GM23338 (cell line): ENCODE results near the gene LTV1.

Experiments used
- CREB1 ChIP-seq: fragments of 250-450 bp; sonication (Bioruptor Pico); IDR thresholded peaks from 2 replicates; pipeline ENCODE4 v1.5.0; 2020; ENCODE audit warnings: low read depth, mild to moderate bottlenecking, moderate library complexity
- EZH2 ChIP-seq: fragments of 200-600 bp; sonication (generic); IDR thresholded peaks from one replicate; pipeline ENCODE4 v1.8.0; 2017; ENCODE audit warnings: antibody characterized with exemption, mild to moderate bottlenecking, low read depth; ENCODE audit not compliant: unreplicated experiment
- EZH2phosphoT487 ChIP-seq: fragments of 200-600 bp; sonication (generic); IDR thresholded peaks from one replicate; pipeline ENCODE4 v1.8.1; 2018; ENCODE audit warnings: antibody characterized with exemption; ENCODE audit not compliant: unreplicated experiment
- JUNB ChIP-seq: IDR thresholded peaks from one replicate; pipeline ENCODE4 v1.6.1; 2016; ENCODE audit warnings: antibody characterized with exemption; ENCODE audit not compliant: unreplicated experiment
- NANOG ChIP-seq: IDR thresholded peaks from 2 replicates; pipeline ENCODE4 v1.6.1; 2016; ENCODE audit warnings: antibody characterized with exemption, borderline replicate concordance
- POLR2AphosphoS5 ChIP-seq: IDR thresholded peaks from 2 replicates; pipeline ENCODE4 v1.6.1; 2016; ENCODE audit warnings: antibody characterized with exemption, low read depth
- STAT1 ChIP-seq: IDR thresholded peaks from one replicate; pipeline ENCODE4 v1.6.1; 2016; ENCODE audit warnings: antibody characterized with exemption; ENCODE audit not compliant: unreplicated experiment
- ZNF114 ChIP-seq: fragments of 250-450 bp; sonication (Bioruptor Pico); IDR thresholded peaks from 2 replicates; pipeline ENCODE4 v1.5.0; 2020; ENCODE audit warnings: mild to moderate bottlenecking, moderate library complexity
- ZNF331 ChIP-seq: fragments of 250-450 bp; sonication (Bioruptor Pico); IDR thresholded peaks from 2 replicates; pipeline ENCODE4 v1.5.0; 2020; ENCODE audit warnings: low read depth, mild to moderate bottlenecking, moderate library complexity
- TF ChIP-seq, protein P1 (sequence below), 2 experiments: fragments of 200-600 bp in 1 of 2; sonication (generic) in 1 of 2; conservative IDR thresholded peaks; 2 replicates each; pipeline versions ENCODE4 v1.5.1 to v1.6.1; 2016 to 2017; ENCODE audit warnings: antibody characterized with exemption in 2 of 2, low read depth in 2 of 2, mild to moderate bottlenecking in 2 of 2, moderate library complexity in 1 of 2
- TF ChIP-seq, protein P2 (sequence below): IDR thresholded peaks from 2 replicates; pipeline ENCODE4 v1.6.1; 2016; ENCODE audit warnings: antibody characterized with exemption
- TF ChIP-seq, protein P3 (sequence below): IDR thresholded peaks from one replicate; pipeline ENCODE4 v1.6.1; 2018; ENCODE audit warnings: antibody characterized with exemption; ENCODE audit not compliant: unreplicated experiment
- TF ChIP-seq, protein P4 (sequence below): fragments of 250-450 bp; sonication (Bioruptor Pico); IDR thresholded peaks from 2 replicates; pipeline ENCODE4 v1.5.0; 2020; ENCODE audit warnings: mild to moderate bottlenecking, moderate library complexity

DNA sequence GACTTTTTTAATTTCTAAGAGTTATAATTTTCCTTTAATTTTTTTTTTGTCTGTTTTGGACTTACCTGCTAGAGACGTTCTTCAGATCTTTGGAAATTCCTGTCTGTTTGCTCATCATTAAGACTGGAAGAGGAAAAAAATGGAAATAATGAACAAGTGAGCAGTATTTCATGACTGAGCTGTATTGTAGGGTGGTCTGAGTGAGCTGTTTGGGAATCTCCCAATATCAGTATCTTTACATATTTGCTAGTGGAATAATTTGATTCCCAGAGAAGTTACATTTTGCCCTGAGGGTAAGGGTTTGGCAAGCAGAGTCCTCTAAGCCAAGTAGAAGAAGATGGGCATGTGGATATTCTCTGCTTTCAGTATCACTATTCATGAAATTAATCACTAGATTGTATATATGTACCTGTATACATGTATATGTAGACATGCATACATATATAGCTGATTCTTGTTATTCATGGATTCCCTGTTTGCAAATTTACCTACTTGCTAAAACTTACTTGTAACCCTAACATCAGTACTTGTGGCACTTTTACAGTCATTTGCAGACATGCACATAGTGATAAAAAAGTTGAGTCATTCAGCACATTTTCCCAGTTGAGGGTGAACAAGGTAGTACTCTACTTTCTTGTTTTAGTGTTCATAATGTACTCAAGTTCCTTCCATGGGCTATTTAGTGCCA is 34.6 kb downstream of the LTV1 start:
- TF ChIP-seq POLR2AphosphoS5 (no peak), EZH2 (no peak), JUNB (no peak), CREB1 (CRISPR knock-in tag) (no peak), EZH2phosphoT487 (no peak), NANOG (no peak), ZNF114 (CRISPR knock-in tag) (no peak), STAT1 (no peak), ZNF331 (CRISPR knock-in tag) (no peak)
- TF ChIP-seq, protein P1, sequence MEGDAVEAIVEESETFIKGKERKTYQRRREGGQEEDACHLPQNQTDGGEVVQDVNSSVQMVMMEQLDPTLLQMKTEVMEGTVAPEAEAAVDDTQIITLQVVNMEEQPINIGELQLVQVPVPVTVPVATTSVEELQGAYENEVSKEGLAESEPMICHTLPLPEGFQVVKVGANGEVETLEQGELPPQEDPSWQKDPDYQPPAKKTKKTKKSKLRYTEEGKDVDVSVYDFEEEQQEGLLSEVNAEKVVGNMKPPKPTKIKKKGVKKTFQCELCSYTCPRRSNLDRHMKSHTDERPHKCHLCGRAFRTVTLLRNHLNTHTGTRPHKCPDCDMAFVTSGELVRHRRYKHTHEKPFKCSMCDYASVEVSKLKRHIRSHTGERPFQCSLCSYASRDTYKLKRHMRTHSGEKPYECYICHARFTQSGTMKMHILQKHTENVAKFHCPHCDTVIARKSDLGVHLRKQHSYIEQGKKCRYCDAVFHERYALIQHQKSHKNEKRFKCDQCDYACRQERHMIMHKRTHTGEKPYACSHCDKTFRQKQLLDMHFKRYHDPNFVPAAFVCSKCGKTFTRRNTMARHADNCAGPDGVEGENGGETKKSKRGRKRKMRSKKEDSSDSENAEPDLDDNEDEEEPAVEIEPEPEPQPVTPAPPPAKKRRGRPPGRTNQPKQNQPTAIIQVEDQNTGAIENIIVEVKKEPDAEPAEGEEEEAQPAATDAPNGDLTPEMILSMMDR (conservative IDR thresholded peaks at IDR 0.05; ENCODE audit: low read depth in 2 of 2) = no peak
- TF ChIP-seq, protein P2, sequence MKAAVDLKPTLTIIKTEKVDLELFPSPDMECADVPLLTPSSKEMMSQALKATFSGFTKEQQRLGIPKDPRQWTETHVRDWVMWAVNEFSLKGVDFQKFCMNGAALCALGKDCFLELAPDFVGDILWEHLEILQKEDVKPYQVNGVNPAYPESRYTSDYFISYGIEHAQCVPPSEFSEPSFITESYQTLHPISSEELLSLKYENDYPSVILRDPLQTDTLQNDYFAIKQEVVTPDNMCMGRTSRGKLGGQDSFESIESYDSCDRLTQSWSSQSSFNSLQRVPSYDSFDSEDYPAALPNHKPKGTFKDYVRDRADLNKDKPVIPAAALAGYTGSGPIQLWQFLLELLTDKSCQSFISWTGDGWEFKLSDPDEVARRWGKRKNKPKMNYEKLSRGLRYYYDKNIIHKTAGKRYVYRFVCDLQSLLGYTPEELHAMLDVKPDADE = no peak
- TF ChIP-seq, protein P3, sequence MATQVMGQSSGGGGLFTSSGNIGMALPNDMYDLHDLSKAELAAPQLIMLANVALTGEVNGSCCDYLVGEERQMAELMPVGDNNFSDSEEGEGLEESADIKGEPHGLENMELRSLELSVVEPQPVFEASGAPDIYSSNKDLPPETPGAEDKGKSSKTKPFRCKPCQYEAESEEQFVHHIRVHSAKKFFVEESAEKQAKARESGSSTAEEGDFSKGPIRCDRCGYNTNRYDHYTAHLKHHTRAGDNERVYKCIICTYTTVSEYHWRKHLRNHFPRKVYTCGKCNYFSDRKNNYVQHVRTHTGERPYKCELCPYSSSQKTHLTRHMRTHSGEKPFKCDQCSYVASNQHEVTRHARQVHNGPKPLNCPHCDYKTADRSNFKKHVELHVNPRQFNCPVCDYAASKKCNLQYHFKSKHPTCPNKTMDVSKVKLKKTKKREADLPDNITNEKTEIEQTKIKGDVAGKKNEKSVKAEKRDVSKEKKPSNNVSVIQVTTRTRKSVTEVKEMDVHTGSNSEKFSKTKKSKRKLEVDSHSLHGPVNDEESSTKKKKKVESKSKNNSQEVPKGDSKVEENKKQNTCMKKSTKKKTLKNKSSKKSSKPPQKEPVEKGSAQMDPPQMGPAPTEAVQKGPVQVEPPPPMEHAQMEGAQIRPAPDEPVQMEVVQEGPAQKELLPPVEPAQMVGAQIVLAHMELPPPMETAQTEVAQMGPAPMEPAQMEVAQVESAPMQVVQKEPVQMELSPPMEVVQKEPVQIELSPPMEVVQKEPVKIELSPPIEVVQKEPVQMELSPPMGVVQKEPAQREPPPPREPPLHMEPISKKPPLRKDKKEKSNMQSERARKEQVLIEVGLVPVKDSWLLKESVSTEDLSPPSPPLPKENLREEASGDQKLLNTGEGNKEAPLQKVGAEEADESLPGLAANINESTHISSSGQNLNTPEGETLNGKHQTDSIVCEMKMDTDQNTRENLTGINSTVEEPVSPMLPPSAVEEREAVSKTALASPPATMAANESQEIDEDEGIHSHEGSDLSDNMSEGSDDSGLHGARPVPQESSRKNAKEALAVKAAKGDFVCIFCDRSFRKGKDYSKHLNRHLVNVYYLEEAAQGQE = no peak
- TF ChIP-seq, protein P4, sequence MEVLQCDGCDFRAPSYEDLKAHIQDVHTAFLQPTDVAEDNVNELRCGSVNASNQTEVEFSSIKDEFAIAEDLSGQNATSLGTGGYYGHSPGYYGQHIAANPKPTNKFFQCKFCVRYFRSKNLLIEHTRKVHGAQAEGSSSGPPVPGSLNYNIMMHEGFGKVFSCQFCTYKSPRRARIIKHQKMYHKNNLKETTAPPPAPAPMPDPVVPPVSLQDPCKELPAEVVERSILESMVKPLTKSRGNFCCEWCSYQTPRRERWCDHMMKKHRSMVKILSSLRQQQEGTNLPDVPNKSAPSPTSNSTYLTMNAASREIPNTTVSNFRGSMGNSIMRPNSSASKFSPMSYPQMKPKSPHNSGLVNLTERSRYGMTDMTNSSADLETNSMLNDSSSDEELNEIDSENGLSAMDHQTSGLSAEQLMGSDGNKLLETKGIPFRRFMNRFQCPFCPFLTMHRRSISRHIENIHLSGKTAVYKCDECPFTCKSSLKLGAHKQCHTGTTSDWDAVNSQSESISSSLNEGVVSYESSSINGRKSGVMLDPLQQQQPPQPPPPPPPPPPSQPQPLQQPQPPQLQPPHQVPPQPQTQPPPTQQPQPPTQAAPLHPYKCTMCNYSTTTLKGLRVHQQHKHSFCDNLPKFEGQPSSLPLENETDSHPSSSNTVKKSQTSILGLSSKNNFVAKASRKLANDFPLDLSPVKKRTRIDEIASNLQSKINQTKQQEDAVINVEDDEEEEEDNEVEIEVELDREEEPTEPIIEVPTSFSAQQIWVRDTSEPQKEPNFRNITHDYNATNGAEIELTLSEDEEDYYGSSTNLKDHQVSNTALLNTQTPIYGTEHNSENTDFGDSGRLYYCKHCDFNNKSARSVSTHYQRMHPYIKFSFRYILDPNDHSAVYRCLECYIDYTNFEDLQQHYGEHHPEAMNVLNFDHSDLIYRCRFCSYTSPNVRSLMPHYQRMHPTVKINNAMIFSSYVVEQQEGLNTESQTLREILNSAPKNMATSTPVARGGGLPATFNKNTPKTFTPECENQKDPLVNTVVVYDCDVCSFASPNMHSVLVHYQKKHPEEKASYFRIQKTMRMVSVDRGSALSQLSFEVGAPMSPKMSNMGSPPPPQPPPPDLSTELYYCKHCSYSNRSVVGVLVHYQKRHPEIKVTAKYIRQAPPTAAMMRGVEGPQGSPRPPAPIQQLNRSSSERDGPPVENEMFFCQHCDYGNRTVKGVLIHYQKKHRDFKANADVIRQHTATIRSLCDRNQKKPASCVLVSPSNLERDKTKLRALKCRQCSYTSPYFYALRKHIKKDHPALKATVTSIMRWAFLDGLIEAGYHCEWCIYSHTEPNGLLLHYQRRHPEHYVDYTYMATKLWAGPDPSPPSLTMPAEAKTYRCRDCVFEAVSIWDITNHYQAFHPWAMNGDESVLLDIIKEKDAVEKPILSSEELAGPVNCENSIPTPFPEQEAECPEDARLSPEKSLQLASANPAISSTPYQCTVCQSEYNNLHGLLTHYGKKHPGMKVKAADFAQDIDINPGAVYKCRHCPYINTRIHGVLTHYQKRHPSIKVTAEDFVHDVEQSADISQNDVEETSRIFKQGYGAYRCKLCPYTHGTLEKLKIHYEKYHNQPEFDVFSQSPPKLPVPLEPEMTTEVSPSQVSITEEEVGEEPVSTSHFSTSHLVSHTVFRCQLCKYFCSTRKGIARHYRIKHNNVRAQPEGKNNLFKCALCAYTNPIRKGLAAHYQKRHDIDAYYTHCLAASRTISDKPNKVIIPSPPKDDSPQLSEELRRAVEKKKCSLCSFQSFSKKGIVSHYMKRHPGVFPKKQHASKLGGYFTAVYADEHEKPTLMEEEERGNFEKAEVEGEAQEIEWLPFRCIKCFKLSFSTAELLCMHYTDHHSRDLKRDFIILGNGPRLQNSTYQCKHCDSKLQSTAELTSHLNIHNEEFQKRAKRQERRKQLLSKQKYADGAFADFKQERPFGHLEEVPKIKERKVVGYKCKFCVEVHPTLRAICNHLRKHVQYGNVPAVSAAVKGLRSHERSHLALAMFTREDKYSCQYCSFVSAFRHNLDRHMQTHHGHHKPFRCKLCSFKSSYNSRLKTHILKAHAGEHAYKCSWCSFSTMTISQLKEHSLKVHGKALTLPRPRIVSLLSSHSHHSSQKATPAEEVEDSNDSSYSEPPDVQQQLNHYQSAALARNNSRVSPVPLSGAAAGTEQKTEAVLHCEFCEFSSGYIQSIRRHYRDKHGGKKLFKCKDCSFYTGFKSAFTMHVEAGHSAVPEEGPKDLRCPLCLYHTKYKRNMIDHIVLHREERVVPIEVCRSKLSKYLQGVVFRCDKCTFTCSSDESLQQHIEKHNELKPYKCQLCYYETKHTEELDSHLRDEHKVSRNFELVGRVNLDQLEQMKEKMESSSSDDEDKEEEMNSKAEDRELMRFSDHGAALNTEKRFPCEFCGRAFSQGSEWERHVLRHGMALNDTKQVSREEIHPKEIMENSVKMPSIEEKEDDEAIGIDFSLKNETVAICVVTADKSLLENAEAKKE = no peak
